Central memory CD8-positive, alpha-beta T cell (primary cell): ENCODE results near the gene DAZ4.
"Not testable (repeated sequence)": the region's sequence is repeated elsewhere in the genome, so short reads cannot be mapped to it uniquely, and the experiment has no call there.

Source experiments
- ATAC-seq: fragments of 150-1000 bp; cut with Tn5 transposase; replicated peaks from 2 replicates; pipeline ENCODE4 v1.10.0; 2022; ENCODE audit warnings: mild to moderate bottlenecking, moderate FRiP score, moderate number of reproducible peaks; ENCODE audit not compliant: poor library complexity, severe bottlenecking; ENCODE audit errors: extremely low read depth
- DNase-seq, 2 donors: peaks; one replicate each; pipeline ENCODE4 v3.0.0; 2021; ENCODE audit warnings: low spot score in 2 of 2
- H3K27ac Mint-ChIP-seq: one replicate; pipeline ENCODE4 v1.8.0; 2022; ENCODE audit warnings: low read depth, mild to moderate bottlenecking, moderate library complexity, mixed read lengths
- H3K27me3 Mint-ChIP-seq: one replicate; pipeline ENCODE4 v1.8.0; 2022; ENCODE audit warnings: mixed read lengths
- H3K36me3 Mint-ChIP-seq: one replicate; pipeline ENCODE4 v1.8.0; 2022; ENCODE audit warnings: mild to moderate bottlenecking, moderate library complexity, mixed read lengths; ENCODE audit not compliant: insufficient read depth
- H3K4me1 Mint-ChIP-seq: one replicate; pipeline ENCODE4 v1.8.0; 2022; ENCODE audit warnings: mixed read lengths
- H3K4me3 Mint-ChIP-seq: one replicate; pipeline ENCODE4 v1.8.0; 2022; ENCODE audit warnings: mild to moderate bottlenecking, moderate library complexity, mixed read lengths
- H3K9me3 Mint-ChIP-seq: one replicate; pipeline ENCODE4 v1.8.0; 2022; ENCODE audit warnings: mixed read lengths

The DAZ4 gene, protein sequence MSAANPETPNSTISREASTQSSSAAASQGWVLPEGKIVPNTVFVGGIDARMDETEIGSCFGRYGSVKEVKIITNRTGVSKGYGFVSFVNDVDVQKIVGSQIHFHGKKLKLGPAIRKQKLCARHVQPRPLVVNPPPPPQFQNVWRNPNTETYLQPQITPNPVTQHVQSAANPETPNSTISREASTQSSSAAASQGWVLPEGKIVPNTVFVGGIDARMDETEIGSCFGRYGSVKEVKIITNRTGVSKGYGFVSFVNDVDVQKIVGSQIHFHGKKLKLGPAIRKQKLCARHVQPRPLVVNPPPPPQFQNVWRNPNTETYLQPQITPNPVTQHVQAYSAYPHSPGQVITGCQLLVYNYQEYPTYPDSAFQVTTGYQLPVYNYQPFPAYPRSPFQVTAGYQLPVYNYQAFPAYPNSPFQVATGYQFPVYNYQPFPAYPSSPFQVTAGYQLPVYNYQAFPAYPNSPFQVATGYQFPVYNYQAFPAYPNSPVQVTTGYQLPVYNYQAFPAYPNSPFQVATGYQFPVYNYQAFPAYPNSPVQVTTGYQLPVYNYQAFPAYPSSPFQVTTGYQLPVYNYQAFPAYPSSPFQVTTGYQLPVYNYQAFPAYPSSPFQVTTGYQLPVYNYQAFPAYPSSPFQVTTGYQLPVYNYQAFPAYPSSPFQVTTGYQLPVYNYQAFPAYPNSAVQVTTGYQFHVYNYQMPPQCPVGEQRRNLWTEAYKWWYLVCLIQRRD

DNA sequence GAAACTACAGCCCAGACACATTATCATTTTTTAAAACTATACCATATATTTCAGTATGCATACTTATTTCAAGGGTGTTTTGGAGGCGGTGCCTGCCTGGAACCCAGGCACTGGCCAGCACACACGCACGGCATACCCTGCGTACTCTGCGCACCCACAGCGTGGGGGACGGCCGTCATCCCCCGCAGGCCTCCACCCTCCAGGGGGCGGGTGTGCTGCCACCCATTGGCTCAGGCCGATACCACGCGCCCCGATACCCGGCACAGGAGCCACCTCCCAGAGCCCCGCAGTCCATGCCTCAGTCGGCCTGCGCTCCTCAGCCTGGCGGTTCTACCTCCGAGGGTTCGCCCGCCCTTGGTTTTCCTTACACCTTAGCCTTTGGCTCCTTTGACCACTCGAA, at the start of gene DAZ4:
DAZ4 (plus strand) TSS at position 301 of the 400 bp plus-strand sequence. CDS start 208 bp downstream, outside the sequence.
- H3K27ac Mint-ChIP-seq, H3K9me3 Mint-ChIP-seq, H3K36me3 Mint-ChIP-seq, ATAC-seq, H3K4me3 Mint-ChIP-seq, H3K4me1 Mint-ChIP-seq, H3K27me3 Mint-ChIP-seq: not testable (repeated sequence)
- DNase-seq, result peak in 1 of 2 donors; percentile 0

DNA sequence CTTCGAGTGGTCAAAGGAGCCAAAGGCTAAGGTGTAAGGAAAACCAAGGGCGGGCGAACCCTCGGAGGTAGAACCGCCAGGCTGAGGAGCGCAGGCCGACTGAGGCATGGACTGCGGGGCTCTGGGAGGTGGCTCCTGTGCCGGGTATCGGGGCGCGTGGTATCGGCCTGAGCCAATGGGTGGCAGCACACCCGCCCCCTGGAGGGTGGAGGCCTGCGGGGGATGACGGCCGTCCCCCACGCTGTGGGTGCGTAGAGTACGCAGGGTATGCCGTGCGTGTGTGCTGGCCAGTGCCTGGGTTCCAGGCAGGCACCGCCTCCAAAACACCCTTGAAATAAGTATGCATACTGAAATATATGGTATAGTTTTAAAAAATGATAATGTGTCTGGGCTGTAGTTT, 20.4 kb upstream of the DAZ4 start, which contains the start of gene DAZ3:
DAZ3 (minus strand) TSS at position 101 of the 400 bp plus-strand sequence. CDS start 208 bp downstream, outside the sequence.
- not testable (repeated sequence) for H3K4me3 Mint-ChIP-seq, H3K27me3 Mint-ChIP-seq, H3K27ac Mint-ChIP-seq, H3K4me1 Mint-ChIP-seq, DNase-seq, H3K36me3 Mint-ChIP-seq, ATAC-seq, H3K9me3 Mint-ChIP-seq

DNA sequence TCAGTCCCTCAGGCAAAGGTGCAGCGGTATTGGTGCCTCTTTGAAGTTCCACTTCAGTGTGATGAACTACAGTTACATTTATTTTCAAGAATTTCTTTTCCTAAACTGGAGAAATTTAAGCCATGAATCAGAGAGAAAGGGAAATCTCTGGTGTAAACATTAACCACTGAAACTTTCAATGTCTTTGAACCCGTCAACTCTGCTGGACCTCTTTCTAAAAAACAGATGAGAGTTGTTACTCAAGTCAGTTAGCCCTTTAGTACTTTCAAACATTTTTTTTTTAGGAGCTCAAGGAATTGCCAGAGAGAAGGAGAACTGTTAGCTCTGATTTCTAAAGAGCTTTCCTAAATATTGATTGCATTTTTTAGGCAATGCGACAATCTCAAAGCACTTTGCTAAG, 11.9 kb upstream of the DAZ4 start:
- not testable (repeated sequence) for H3K36me3 Mint-ChIP-seq, ATAC-seq, H3K27ac Mint-ChIP-seq, H3K27me3 Mint-ChIP-seq, H3K4me1 Mint-ChIP-seq, DNase-seq, H3K4me3 Mint-ChIP-seq, H3K9me3 Mint-ChIP-seq

DNA sequence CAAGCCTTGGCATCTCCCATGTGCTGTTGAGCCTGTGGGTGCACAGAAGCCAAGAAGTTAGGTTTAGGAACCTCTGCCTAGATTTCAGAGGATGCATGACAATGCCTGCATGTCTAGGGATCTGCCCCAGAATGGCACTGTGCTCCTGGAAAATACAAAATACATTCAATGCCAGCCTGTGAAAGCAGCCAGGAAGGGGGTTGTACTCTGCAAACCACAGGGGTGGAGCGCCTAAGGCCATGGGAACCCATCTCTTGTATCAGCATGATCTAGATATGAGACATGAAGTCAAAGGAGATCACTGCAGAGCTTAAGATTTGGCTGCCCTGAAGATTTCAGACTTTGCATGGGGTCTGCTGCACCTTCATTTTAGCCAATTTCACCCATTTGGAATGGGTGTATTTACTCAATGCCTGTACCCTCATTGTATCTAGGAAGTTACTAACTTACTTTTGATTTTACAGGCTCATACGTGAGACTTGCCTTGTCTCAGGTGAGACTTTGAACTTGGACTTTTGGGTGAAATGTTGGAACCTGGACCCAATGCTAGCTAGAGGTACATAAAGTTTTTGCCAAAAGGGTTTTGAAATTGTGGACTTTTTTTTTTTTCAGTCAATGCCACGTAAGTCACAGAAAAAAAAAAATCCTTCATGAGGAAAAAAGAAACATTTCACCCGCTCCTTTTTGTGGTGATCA, 9.4 kb upstream of the DAZ4 start:
- H3K27ac Mint-ChIP-seq, H3K27me3 Mint-ChIP-seq, DNase-seq, H3K9me3 Mint-ChIP-seq, ATAC-seq, H3K4me1 Mint-ChIP-seq, H3K4me3 Mint-ChIP-seq, H3K36me3 Mint-ChIP-seq: not testable (repeated sequence)

DNA sequence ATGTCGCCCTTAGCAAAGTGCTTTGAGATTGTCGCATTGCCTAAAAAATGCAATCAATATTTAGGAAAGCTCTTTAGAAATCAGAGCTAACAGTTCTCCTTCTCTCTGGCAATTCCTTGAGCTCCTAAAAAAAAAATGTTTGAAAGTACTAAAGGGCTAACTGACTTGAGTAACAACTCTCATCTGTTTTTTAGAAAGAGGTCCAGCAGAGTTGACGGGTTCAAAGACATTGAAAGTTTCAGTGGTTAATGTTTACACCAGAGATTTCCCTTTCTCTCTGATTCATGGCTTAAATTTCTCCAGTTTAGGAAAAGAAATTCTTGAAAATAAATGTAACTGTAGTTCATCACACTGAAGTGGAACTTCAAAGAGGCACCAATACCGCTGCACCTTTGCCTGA, 8.7 kb upstream of the DAZ4 start:
- not testable (repeated sequence) for H3K4me3 Mint-ChIP-seq, H3K9me3 Mint-ChIP-seq, H3K27me3 Mint-ChIP-seq, H3K27ac Mint-ChIP-seq, H3K4me1 Mint-ChIP-seq, H3K36me3 Mint-ChIP-seq, DNase-seq, ATAC-seq
